CD4-positive, alpha-beta T cell treated with Interleukin-4 for 1 hour (primary cell): ENCODE results near the gene ARL6IP4.
"Not testable (repeated sequence)": the region's sequence is repeated elsewhere in the genome, so short reads cannot be mapped to it uniquely, and the experiment has no call there.

Source experiments
- DNase-seq, 2 donors: peaks; one replicate each; pipeline ENCODE4 v3.0.0-alpha.2; 2020 to 2022

ARL6IP4 gene

GRCh38 chr12:123013185-123014095 lies 33.0 kb downstream of the ARL6IP4 start:
- DNase-seq = no peak

DNA sequence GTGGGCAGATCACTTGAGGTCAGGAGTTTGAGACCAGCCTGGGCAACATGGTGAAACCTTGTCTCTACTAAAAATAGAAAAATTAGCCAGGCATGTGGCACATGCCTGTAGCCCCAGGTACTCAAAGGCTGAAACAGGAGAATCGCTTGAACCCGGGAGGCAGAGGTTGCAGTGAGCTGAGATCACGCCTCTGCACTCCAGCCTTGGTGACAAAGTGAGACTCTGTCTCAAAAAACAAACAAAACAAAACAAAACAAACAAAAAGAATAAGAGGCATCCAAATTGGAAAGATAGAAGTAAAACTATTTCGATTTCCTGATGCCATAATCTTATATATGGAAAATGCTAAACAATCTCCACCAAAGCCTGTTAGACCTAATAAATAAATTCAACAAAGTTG lies 34.0 kb downstream of the ARL6IP4 start:
- DNase-seq = not testable (repeated sequence)

GRCh38 chr12:123017753-123018152 lies 37.3 kb downstream of the ARL6IP4 start:
- no peak for DNase-seq

DNA sequence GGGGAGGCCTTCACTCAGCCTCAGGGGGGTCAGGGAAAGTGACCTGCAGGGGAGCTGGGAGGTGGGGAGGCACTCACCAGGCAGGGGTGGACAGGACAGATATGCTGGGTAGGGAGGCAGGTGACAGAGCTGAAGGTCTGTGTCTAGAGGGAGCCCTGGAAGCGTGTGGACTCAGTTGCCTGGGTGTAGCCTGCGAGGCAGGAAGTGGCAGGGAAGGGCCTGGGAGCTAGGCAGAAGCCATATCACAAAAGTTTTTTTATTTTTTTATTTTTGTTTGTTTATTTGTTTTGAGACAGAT lies 39.3 kb downstream of the ARL6IP4 start:
- DNase-seq = no peak

DNA sequence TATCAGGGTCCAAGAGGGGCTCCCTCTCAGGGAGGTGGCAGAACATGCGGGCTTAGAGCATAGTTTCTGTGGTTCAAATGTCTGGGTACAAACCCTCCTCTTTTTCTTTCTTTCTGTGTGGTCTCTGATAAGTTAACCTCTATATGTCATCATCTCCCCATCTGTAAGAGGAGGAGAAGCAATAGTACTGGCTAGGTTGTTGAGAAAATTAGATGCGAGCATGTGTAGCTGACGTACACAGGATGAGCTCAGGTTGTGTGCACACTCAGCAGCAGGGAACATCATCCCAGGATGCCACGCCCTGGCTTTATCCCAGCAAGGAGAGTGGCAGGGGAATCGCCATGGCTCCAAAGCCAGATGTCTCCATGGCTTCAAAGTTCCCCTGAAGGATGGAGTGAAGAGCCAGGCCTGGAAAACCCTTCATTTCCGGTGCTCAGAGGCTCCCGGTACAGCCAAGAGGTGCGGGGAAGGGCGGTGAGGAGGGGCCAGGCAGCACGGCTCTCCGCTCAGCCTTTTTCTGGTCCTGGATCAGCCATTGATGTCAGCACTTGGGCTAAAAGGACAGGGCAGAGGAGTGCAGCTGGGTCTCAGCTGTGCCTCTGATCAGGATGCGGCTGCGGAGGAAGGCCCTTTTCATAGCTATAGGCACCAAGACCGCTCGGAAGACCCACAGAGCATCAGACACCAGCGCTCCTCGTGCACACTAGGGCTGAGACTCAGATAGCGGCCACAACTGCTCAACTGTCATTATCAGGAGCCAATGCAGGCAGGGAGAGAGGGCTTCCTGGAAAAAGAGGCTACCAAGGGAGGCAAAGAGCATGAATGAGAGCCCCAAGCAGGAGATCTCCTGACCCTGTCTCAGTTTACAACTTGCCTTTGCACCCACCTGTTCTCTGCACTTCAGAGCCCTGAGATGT lies 41.5 kb downstream of the ARL6IP4 start:
- no peak for DNase-seq

DNA sequence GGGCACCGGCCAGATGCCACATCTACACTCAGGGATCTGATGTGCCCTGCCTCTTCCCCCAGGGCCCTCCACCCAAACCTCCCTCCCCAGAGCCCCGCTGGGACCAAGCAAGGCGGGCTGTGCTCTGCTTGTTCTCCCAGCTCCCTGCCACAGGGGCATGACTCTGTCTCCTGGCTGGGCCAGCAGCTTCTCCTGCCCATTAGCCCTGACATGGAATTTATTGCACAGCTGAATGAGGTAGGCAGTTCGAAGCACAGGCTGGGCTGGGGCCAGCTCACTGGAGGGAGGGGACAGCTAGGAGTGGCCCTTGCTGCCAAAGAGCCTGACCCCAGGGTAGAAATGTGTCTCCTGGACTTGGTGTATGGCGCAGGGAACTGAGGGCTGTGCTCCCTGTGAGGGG lies 42.4 kb downstream of the ARL6IP4 start:
- no peak for DNase-seq

DNA sequence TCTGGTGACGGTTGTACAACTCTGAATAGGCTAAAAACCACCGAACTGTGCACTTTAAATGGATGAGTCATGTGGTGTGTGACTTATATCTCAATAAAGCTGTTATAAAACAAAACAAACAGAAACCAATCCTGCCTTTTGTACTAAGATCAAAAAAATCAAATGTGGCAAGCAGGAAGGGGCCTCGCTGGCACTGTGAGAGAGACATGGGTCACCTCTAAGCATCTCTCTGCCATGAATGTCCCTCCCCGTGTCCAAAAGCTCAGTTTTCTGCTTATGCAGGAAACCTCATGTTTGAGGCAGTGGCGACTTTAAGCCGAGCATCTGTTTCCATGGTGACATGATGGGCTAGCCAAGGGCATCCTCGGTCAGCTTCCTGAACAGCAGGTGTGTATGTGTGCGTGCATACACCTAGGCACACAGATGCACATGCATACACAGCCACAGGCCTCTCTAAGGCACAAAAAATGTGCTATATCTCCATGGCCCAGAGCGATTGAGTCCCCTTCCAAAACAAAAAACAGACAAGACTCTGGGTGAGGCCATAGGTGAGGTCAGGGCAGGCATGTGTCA lies 44.4 kb downstream of the ARL6IP4 start:
- DNase-seq = no peak

GRCh38 chr12:123026094-123026853 lies 45.8 kb downstream of the ARL6IP4 start:
- DNase-seq = no peak

DNA sequence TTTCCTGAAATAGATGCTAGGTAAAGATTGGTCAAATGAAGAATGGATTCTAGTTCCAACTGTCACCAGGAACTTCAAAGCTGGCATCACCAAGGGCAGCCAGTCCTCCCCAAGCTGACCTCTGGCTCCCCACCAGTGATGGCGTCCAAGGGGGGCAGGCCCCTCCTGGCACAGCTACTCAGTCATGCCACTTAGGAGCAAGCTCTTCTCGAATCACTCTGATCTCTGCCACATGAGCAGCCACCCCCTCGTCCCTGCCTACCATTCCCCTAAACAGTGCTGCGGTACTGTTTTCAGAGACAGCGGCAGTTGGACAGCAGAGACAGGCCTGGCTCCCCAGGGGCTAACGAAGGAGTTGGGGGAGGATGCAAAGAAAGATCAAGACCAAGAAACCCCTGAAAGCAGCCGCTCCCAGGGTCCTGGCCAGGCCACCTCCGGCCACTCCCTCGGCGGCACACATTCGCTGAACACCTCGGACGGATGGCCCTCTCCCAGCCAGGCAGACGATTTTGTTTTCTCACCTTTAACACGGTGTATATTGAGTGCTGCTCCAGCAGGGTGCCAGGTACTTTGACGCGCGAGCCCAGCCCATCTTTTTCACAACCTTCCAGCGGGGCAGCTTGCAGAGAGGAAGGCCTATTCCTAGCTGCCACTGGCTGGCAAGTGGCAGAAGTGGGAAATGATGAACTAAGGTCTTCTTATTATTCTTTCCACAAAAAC lies 47.4 kb downstream of the ARL6IP4 start:
- DNase-seq = no peak

GRCh38 chr12:123028475-123028874 lies 48.0 kb downstream of the ARL6IP4 start:
- DNase-seq = no peak

GRCh38 chr12:123029550-123029949 lies 49.1 kb downstream of the ARL6IP4 start:
- DNase-seq = no peak

DNA sequence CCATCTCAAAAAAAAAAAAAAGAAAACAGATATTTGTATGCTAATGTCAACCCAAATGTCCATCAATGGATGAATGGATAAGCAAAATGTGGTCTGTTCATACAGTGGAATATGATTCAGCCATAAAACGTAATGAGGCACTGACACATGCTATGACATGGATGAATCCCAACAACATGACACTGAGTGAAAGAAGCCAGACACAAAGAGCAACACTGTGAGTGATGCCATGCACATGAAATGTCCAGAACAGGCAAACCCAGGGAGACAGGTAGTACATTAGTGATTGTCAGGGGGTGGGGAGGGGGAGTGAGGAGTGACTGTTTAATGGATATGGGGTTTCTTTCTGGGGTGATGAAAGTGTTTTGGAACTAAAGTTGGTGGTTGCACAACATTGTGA lies 50.2 kb downstream of the ARL6IP4 start:
- DNase-seq = no peak

- no peak for DNase-seq
Observed at GRCh38 chr12:123031171-123031845, 50.8 kb downstream of the ARL6IP4 start.
